ENCODE results near the gene SNRPB.

SNRPB gene

GRCh38 chr20:2509794-2510193 lies 39.2 kb upstream of the SNRPB start:
- Histone ChIP-seq H3K4me2 (ENCODE audit: low read depth, low read length, poor library complexity, severe bottlenecking) (peak overlapping the region; percentile 88), H3K36me3 (ENCODE audit: low read length) (no peaks in the 10 kb centered on the region), H3K79me2 (ENCODE audit: insufficient read depth, low read length) (peaks cover 17% of the 10 kb centered on the region), H3F3A (ENCODE audit: insufficient read depth) (no peaks in the 10 kb centered on the region), H3K9ac (ENCODE audit: low read length) (no peak overlapping the region), H4K20me1 (ENCODE audit: low read depth, low read length) (no peaks in the 10 kb centered on the region), H2AFZ (ENCODE audit: low read depth, low read length, severe bottlenecking) (peak overlapping the region; percentile 91), H3K9me3 (ENCODE audit: insufficient read depth, low read length) (no peaks in the 10 kb centered on the region), H3K27me3 (ENCODE audit: low read length) (no peaks in the 10 kb centered on the region), H3K4me3 (ENCODE audit: insufficient read depth, low read length, poor library complexity, severe bottlenecking) (peak overlapping the region; percentile 86), H3K27ac (ENCODE audit: low read depth, low read length) (no peak overlapping the region), H3K9me2 (replicated peaks; ENCODE audit: insufficient read depth, low read length) (no peaks in the 10 kb centered on the region)
- TF ChIP-seq EZH2phosphoT487 (conservative IDR thresholded peaks at IDR 0.05; ENCODE audit: low read length), result no peak
- TF ChIP-seq CTCF (IDR thresholded peaks at IDR 0.05; ENCODE audit: insufficient read depth, low read length, poor library complexity, severe bottlenecking), result no peak

GRCh38 chr20:2509468-2509781 lies 38.8 kb upstream of the SNRPB start:
- H3K9ac ChIP-seq (ENCODE audit: low read length), result peak overlapping the region; percentile 83
- H3F3A ChIP-seq (ENCODE audit: insufficient read depth), result no peaks in the 10 kb centered on the region
- H3K79me2 ChIP-seq (ENCODE audit: insufficient read depth, low read length), result peaks cover 17% of the 10 kb centered on the region
- no peaks in the 10 kb centered on the region for H3K9me3 ChIP-seq (ENCODE audit: insufficient read depth, low read length)
- H4K20me1 ChIP-seq (ENCODE audit: low read depth, low read length), result no peaks in the 10 kb centered on the region
- no peaks in the 10 kb centered on the region for H3K27me3 ChIP-seq (ENCODE audit: low read length)
- TF ChIP-seq CTCF (IDR thresholded peaks at IDR 0.05; ENCODE audit: insufficient read depth, low read length, poor library complexity, severe bottlenecking) (no peak), EZH2phosphoT487 (conservative IDR thresholded peaks at IDR 0.05; ENCODE audit: low read length) (no peak)
- peak overlapping the region; percentile 86 for H3K4me3 ChIP-seq (ENCODE audit: insufficient read depth, low read length, poor library complexity, severe bottlenecking)
- H3K4me2 ChIP-seq (ENCODE audit: low read depth, low read length, poor library complexity, severe bottlenecking), result peak overlapping the region; percentile 88
- peak overlapping the region; percentile 91 for H2AFZ ChIP-seq (ENCODE audit: low read depth, low read length, severe bottlenecking)
- no peaks in the 10 kb centered on the region for H3K36me3 ChIP-seq (ENCODE audit: low read length)
- H3K9me2 ChIP-seq (replicated peaks; ENCODE audit: insufficient read depth, low read length), result no peaks in the 10 kb centered on the region
- H3K27ac ChIP-seq (ENCODE audit: low read depth, low read length), result no peak overlapping the region

GRCh38 chr20:2508631-2509467 lies 38.3 kb upstream of the SNRPB start, which contains the start of gene ZNF343:
TSS of gene ZNF343 (minus strand) at chr20:2508915. CDS start at chr20:2493895, 15,020 bp downstream.
- H3K27ac ChIP-seq (ENCODE audit: low read depth, low read length), result peak within 1 kb of the TSS; percentile 70
- no peaks in the 10 kb centered on the region for H3K36me3 ChIP-seq (ENCODE audit: low read length)
- peak within 1 kb of the TSS; percentile 88 for H3K4me2 ChIP-seq (ENCODE audit: low read depth, low read length, poor library complexity, severe bottlenecking)
- peak within 1 kb of the TSS; percentile 86 for H3K4me3 ChIP-seq (ENCODE audit: insufficient read depth, low read length, poor library complexity, severe bottlenecking)
- no peaks in the 10 kb centered on the region for H3K9me3 ChIP-seq (ENCODE audit: insufficient read depth, low read length)
- H2AFZ ChIP-seq (ENCODE audit: low read depth, low read length, severe bottlenecking), result peak within 1 kb of the TSS; percentile 91
- H3K79me2 ChIP-seq (ENCODE audit: insufficient read depth, low read length), result peaks cover 17% of the 10 kb centered on the region
- no peaks in the 10 kb centered on the region for H3K27me3 ChIP-seq (ENCODE audit: low read length)
- H3F3A ChIP-seq (ENCODE audit: insufficient read depth), result no peaks in the 10 kb centered on the region
- H3K9ac ChIP-seq (ENCODE audit: low read length), result peak within 1 kb of the TSS; percentile 83
- no peaks in the 10 kb centered on the region for H4K20me1 ChIP-seq (ENCODE audit: low read depth, low read length)
- H3K9me2 ChIP-seq (replicated peaks; ENCODE audit: insufficient read depth, low read length), result no peaks in the 10 kb centered on the region
- TF ChIP-seq CTCF (IDR thresholded peaks at IDR 0.05; ENCODE audit: insufficient read depth, low read length, poor library complexity, severe bottlenecking), result no peak
- TF ChIP-seq EZH2phosphoT487 (conservative IDR thresholded peaks at IDR 0.05; ENCODE audit: low read length), result no peak

Data from SU-DHL-6 (cell line).